ENCODE data around the gene PDE4B.

GRCh38 chr1:66300972-66301451 lies 508.3 kb downstream of the PDE4B start:
- no peak for TF ChIP-seq CTCF (IDR thresholded peaks at IDR 0.05; ENCODE audit: insufficient read depth, low read depth, low read length)
- no peak for TF ChIP-seq EZH2 (IDR thresholded peaks at IDR 0.05; ENCODE audit: insufficient read depth, low read length)
